Activated CD4-positive, alpha-beta T cell treated with anti-CD3 and anti-CD28 coated beads, Interleukin-2, amount 10 ng/mL, durations not matched to agents 24 days and 14 days (primary cell): ENCODE data around the gene ARHGEF1. TPM values are rescaled to one million over a fixed set of nuclear protein-coding genes. Genes with fewer than 3 reads are reported as not detected.

Source experiments
- DNase-seq: peaks from one replicate; pipeline ENCODE4 v3.0.0; 2022
- H3K27ac Mint-ChIP-seq: one replicate; pipeline ENCODE4 v1.8.0; 2022; ENCODE audit warnings: mild to moderate bottlenecking, mixed read lengths
- H3K27me3 Mint-ChIP-seq: one replicate; pipeline ENCODE4 v1.8.0; 2022; ENCODE audit warnings: mixed read lengths
- H3K36me3 Mint-ChIP-seq: one replicate; pipeline ENCODE4 v1.8.0; 2022; ENCODE audit warnings: low read depth, mild to moderate bottlenecking, mixed read lengths
- H3K4me1 Mint-ChIP-seq: one replicate; pipeline ENCODE4 v1.8.0; 2021; ENCODE audit warnings: mixed read lengths
- H3K4me3 Mint-ChIP-seq: one replicate; pipeline ENCODE4 v1.8.0; 2022; ENCODE audit warnings: mild to moderate bottlenecking, moderate library complexity, mixed read lengths
- H3K9me3 Mint-ChIP-seq: one replicate; pipeline ENCODE4 v1.8.0; 2021; ENCODE audit warnings: mixed read lengths
- intact Hi-C: fragments of 100-400 bp; cut with micrococcal nuclease; formaldehyde crosslinking; loops from one replicate; pipeline ENCODE4 v1.15.1; 2023
- total RNA-seq: library from RNA; stranded (reverse); gene quantifications from 2 replicates; pipeline ENCODE4 v1.2.3, GENCODE V29; 2022

ARHGEF1 gene
- total RNA-seq, 1 donor from 2014 or later = 365 TPM

DNA sequence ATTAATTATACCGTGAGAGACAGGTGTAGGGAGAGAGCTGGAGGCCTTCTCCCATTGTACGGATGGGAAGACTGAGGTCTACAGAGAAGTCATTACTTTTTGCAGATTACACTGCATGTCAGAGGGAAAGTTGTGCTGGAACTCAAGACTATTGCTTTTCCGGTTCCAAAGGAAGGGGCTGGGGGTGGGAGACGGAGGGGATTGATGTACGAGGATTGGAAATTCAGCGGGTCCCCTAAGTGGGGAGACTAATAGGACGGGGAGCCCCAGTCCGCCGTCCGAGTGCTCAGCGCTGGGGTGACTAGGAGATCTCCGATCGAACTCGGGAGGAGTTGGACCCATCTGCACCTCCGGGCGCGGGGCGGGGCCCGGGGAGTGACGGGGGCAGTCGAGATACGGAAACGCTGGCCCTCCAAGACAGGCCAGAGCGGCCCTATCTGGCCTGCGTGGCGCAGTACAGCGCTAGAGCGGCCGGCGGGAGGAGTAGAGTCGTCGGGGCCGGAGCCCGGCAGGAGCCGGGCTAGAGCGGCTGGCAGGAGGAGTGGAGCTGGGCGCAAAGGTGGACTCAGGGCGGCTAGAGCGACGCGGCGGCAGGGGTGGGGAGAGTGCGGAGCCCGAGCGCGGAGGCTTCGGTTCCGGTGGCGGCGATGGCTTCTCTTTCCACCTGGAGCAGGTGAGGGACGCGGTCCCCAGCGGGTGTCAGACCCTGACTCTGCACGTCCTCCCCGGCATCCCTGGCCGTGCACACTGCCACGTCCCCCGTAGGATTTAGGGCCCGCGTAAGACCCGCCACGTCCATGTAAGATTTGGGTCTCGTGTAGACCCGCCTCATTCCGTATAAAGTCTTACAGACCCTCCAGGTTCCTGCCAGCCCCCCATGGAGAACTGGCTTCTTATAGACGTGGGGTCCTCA is 1.1 kb downstream of the ARHGEF1 start:
- Mint-ChIP-seq H3K27ac (peak overlapping the region; percentile 94), H3K36me3 (peaks cover 41% of the 10 kb centered on the region), H3K9me3 (no peaks in the 10 kb centered on the region), H3K27me3 (no peaks in the 10 kb centered on the region), H3K4me1 (peaks cover 50% of the 10 kb centered on the region), H3K4me3 (peak overlapping the region; percentile 83)
- DNase-seq = peak; percentile 97
- intact Hi-C loops = loop anchor here (1.0 to 10.0 kb wide), 3 partner anchors 24 to 1279 kb away; partner anchors contain the start of genes LTBP4, RPS19 and TGFB1

- Mint-ChIP-seq H3K9me3 (no peaks in the 10 kb centered on the region), H3K4me3 (peak overlapping the region; percentile 83), H3K36me3 (peaks cover 58% of the 10 kb centered on the region), H3K27me3 (no peaks in the 10 kb centered on the region), H3K27ac (peak overlapping the region; percentile 90), H3K4me1 (peaks cover 53% of the 10 kb centered on the region)
- DNase-seq = peak; percentile 91
- intact Hi-C loops = loop anchor here (1.0 to 10.0 kb wide), 8 partner anchors 16 to 1282 kb away; partner anchors contain the start of genes ERFL, LTBP4, RABAC1 and TGFB1
Measured at GRCh38 chr19:41886761-41887710, 4.1 kb downstream of the ARHGEF1 start.

- Mint-ChIP-seq H3K27ac (peak overlapping the region; percentile 90), H3K27me3 (no peaks in the 10 kb centered on the region), H3K4me1 (peaks cover 48% of the 10 kb centered on the region), H3K36me3 (peaks cover 60% of the 10 kb centered on the region), H3K4me3 (peak overlapping the region; percentile 83), H3K9me3 (no peaks in the 10 kb centered on the region)
- intact Hi-C loops = loop anchor here (1.0 to 10.0 kb wide), 8 partner anchors 17 to 1283 kb away; partner anchors contain the start of genes ERFL, LTBP4, RABAC1 and TGFB1
- peak; percentile 92 for DNase-seq
Measured at GRCh38 chr19:41887711-41888382, 4.9 kb downstream of the ARHGEF1 start.

- Mint-ChIP-seq H3K36me3 (peaks cover 59% of the 10 kb centered on the region), H3K4me1 (peaks cover 49% of the 10 kb centered on the region), H3K4me3 (peak overlapping the region; percentile 83), H3K9me3 (no peaks in the 10 kb centered on the region), H3K27me3 (no peaks in the 10 kb centered on the region), H3K27ac (peak overlapping the region; percentile 67)
- intact Hi-C loops = loop anchor here (5.0 to 10.0 kb wide), 3 partner anchors 393 to 1284 kb away; partner anchors contain the start of genes LTBP4 and TGFB1
- no peak for DNase-seq
Measured at GRCh38 chr19:41888926-41889325, 5.9 kb downstream of the ARHGEF1 start.

DNA sequence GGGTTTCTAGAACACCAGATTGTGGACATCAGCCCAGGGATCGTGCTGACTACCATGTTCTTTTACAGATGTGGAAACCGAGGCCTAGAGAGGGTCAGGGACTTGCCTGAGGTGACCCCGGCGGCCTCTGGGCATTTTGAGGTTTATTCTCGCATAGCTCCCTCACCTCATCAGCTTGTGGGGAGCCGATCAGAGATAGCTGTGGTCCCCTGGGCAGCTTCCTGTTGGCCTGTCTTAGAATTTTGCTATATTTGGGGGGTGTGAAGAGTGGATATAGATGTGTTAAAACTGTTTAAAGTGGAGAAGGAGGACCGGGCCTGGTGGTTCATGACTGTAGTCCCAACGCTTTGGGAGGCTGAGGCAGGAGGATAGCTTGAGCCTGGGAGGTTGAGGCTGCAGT is 6.9 kb downstream of the ARHGEF1 start:
- no peaks in the 10 kb centered on the region for H3K9me3 Mint-ChIP-seq
- no peak for DNase-seq
- peak overlapping the region; percentile 38 for H3K4me3 Mint-ChIP-seq
- H3K36me3 Mint-ChIP-seq = peaks cover 61% of the 10 kb centered on the region
- peaks cover 47% of the 10 kb centered on the region for H3K4me1 Mint-ChIP-seq
- H3K27ac Mint-ChIP-seq = peak overlapping the region; percentile 81
- intact Hi-C loops = loop anchor here (5.0 to 10.0 kb wide), 3 partner anchors 392 to 1285 kb away; partner anchors contain the start of genes LTBP4 and TGFB1
- no peaks in the 10 kb centered on the region for H3K27me3 Mint-ChIP-seq

GRCh38 chr19:41890936-41891335 is 8.0 kb downstream of the ARHGEF1 start:
- no peaks in the 10 kb centered on the region for H3K9me3 Mint-ChIP-seq
- peaks cover 47% of the 10 kb centered on the region for H3K4me1 Mint-ChIP-seq
- H3K27ac Mint-ChIP-seq = no peak overlapping the region
- no peak overlapping the region for H3K4me3 Mint-ChIP-seq
- H3K36me3 Mint-ChIP-seq = peaks cover 65% of the 10 kb centered on the region
- H3K27me3 Mint-ChIP-seq = no peaks in the 10 kb centered on the region
- no peak for DNase-seq
- intact Hi-C loops = no loop called here

DNA sequence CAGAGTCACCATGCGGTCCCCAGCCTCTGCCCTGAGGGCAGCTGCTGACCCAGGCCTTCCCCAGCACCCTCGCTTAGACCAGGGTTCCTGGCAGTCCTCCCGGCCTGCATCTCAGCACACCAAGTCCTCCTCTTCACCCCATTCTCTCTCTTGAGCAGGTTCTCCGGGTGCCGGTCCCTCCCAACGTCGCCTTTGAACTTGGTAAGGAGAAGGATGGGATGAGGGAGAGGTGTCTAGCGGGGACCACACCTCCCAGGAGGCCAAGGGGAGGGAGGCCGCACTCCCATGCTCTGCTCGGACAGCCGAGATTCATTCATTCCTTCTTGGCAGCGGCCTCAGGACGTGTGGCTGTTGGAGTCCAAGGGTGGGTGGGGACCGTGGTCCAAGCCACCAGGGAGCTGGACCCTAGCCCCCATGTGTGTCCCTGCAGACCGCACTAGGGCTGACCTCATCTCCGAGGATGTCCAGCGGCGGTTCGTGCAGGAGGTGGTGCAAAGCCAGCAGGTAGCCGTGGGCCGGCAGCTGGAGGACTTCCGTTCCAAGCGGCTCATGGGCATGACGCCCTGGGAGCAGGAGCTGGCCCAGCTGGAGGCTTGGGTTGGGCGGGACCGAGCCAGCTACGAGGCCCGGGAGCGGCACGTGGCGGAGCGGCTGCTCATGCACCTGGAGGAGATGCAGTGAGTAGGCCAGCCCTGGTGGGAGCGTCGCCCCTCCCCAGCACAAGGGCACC is 9.4 kb downstream of the ARHGEF1 start:
- H3K27me3 Mint-ChIP-seq = no peaks in the 10 kb centered on the region
- H3K27ac Mint-ChIP-seq = peak overlapping the region; percentile 37
- intact Hi-C loops = no loop called here
- H3K9me3 Mint-ChIP-seq = no peaks in the 10 kb centered on the region
- H3K4me3 Mint-ChIP-seq = no peak overlapping the region
- H3K36me3 Mint-ChIP-seq = peaks cover 61% of the 10 kb centered on the region
- peaks cover 37% of the 10 kb centered on the region for H3K4me1 Mint-ChIP-seq
- DNase-seq = no peak

DNA sequence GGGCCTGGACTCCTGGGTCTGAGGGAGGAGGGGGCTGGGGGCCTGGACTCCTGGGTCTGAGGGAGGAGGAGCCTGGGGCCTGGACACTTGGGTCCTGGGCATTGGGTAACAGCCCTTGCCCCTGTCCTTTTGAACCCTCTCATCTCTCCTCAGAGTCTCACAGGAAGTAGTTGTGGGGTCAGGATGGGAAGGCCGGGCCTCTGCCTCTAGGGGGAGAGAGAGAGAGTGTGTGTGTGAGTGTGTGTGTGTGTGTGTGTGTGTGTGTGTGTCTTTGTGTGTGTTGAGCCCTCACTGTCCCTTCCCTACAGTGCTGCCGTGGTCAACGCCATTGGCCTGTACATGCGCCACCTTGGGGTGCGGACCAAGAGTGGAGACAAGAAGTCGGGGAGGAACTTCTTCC is 10.9 kb downstream of the ARHGEF1 start:
- peak; percentile 72 for DNase-seq
- Mint-ChIP-seq H3K4me1 (peaks cover 34% of the 10 kb centered on the region), H3K36me3 (peaks cover 63% of the 10 kb centered on the region), H3K4me3 (no peak overlapping the region), H3K9me3 (no peaks in the 10 kb centered on the region), H3K27me3 (no peaks in the 10 kb centered on the region), H3K27ac (peak overlapping the region; percentile 49)
- intact Hi-C loops = no loop called here

GRCh38 chr19:41894350-41894749 is 11.4 kb downstream of the ARHGEF1 start:
- Mint-ChIP-seq H3K27me3 (no peaks in the 10 kb centered on the region), H3K36me3 (peaks cover 63% of the 10 kb centered on the region), H3K4me1 (peaks cover 33% of the 10 kb centered on the region), H3K4me3 (no peak overlapping the region), H3K27ac (peak overlapping the region; percentile 41), H3K9me3 (no peaks in the 10 kb centered on the region)
- intact Hi-C loops = no loop called here
- no peak for DNase-seq

GRCh38 chr19:41895745-41896580 is 13.0 kb downstream of the ARHGEF1 start:
- Mint-ChIP-seq H3K9me3 (no peaks in the 10 kb centered on the region), H3K4me3 (no peak overlapping the region), H3K4me1 (peaks cover 26% of the 10 kb centered on the region), H3K36me3 (peaks cover 64% of the 10 kb centered on the region), H3K27ac (peak overlapping the region; percentile 49), H3K27me3 (no peaks in the 10 kb centered on the region)
- intact Hi-C loops = no loop called here
- DNase-seq = no peak

DNA sequence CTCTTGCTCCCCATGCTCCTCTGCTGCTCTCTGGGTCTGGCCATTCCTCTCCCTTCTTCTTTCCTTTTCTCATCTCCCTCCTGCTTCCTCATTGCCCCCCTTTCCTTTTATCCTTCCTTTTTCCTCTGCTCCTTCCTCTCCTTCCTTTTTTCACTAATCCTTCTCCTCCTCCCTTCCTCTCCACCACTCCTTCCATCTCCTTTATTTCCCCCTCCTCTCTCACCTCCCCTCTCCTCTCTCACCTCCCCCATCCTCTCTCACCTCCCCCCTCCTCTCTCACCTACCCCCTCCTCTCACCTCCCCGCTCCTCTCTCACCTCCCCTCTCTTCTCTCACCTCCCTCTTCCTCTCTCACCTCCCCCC is 13.6 kb downstream of the ARHGEF1 start:
- DNase-seq = no peak
- H3K4me1 Mint-ChIP-seq = peaks cover 24% of the 10 kb centered on the region
- peaks cover 62% of the 10 kb centered on the region for H3K36me3 Mint-ChIP-seq
- H3K9me3 Mint-ChIP-seq = no peaks in the 10 kb centered on the region
- peak overlapping the region; percentile 77 for H3K27ac Mint-ChIP-seq
- no peak overlapping the region for H3K4me3 Mint-ChIP-seq
- no peaks in the 10 kb centered on the region for H3K27me3 Mint-ChIP-seq
- intact Hi-C loops = no loop called here

GRCh38 chr19:41897181-41897580 is 14.2 kb downstream of the ARHGEF1 start:
- Mint-ChIP-seq H3K27ac (peak overlapping the region; percentile 68), H3K27me3 (no peaks in the 10 kb centered on the region), H3K4me3 (no peak overlapping the region), H3K36me3 (peaks cover 64% of the 10 kb centered on the region), H3K9me3 (no peaks in the 10 kb centered on the region), H3K4me1 (peaks cover 21% of the 10 kb centered on the region)
- no peak for DNase-seq
- intact Hi-C loops = no loop called here
